Epithelial cell of proximal tubule (primary cell): Measurements from ENCODE around the gene MRS2. TPM values are rescaled to one million over a fixed set of nuclear protein-coding genes. Genes with fewer than 3 reads are reported as not detected.

ENCODE experiments used
- DNase-seq: peaks from one replicate; pipeline ENCODE4 v3.0.0-alpha.2; 2011; ENCODE audit warnings: low read depth
- H3K4me3 ChIP-seq: 2 replicates; pipeline ENCODE4 v1.5.1; 2011; ENCODE audit warnings: low read depth, mild to moderate bottlenecking, low read length
- total RNA-seq: library from RNA; depleted of rRNA; stranded (reverse); fragments of >200 nt; gene quantifications from 2 replicates; pipeline ENCODE4 v1.2.3, GENCODE V29; 2015
- TF ChIP-seq, protein P1 (sequence below): conservative IDR thresholded peaks from 2 replicates; pipeline ENCODE4 v1.5.1; 2012; ENCODE audit warnings: low read depth, mild to moderate bottlenecking, low read length

MRS2 gene
- total RNA-seq, 1 donor from 2014 or later = 38.3 TPM

DNA sequence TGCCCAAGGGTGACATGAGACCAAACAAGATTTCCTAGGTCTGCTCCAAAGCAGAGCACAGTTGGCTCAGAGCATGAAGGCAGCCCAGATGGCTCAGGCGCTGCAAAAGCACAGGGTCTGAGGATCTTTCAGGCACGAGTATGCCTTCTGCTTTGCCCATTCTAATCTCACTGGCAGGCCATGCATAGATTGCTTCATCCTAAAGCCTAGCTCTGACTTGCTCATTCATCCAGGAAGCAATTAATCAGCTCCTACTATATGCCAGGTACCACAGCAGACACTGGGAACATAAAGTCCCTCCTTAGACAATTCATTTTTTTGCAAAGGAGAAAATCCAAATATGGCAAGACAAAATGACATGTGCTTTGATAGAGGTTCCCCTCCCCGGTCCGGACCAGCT is 55.4 kb downstream of the MRS2 start:
- H3K4me3 ChIP-seq = no peak overlapping the region
- DNase-seq = no peak
- TF ChIP-seq, protein P1, sequence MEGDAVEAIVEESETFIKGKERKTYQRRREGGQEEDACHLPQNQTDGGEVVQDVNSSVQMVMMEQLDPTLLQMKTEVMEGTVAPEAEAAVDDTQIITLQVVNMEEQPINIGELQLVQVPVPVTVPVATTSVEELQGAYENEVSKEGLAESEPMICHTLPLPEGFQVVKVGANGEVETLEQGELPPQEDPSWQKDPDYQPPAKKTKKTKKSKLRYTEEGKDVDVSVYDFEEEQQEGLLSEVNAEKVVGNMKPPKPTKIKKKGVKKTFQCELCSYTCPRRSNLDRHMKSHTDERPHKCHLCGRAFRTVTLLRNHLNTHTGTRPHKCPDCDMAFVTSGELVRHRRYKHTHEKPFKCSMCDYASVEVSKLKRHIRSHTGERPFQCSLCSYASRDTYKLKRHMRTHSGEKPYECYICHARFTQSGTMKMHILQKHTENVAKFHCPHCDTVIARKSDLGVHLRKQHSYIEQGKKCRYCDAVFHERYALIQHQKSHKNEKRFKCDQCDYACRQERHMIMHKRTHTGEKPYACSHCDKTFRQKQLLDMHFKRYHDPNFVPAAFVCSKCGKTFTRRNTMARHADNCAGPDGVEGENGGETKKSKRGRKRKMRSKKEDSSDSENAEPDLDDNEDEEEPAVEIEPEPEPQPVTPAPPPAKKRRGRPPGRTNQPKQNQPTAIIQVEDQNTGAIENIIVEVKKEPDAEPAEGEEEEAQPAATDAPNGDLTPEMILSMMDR = no peak

DNA sequence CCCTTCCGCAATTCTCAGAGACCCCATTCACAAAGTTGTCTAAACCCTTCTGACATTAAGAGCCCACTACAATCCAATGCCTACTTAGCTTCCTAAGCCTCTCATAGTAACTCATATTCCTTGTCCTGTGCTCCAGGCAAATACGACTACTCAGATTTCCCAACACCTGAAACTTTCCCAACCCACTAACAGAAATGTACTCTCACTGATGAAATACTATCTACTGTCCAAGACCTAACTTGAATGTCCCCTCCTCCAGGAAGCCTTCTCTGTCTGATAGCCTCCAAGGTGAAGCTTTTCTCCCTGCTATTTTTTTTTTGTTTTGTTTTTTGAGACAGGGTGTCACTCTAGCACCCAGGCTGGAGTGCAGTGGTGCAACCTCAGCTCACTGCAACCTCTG is 56.2 kb downstream of the MRS2 start:
- TF ChIP-seq, protein P1 = no peak
- DNase-seq = no peak
- no peak overlapping the region for H3K4me3 ChIP-seq

DNA sequence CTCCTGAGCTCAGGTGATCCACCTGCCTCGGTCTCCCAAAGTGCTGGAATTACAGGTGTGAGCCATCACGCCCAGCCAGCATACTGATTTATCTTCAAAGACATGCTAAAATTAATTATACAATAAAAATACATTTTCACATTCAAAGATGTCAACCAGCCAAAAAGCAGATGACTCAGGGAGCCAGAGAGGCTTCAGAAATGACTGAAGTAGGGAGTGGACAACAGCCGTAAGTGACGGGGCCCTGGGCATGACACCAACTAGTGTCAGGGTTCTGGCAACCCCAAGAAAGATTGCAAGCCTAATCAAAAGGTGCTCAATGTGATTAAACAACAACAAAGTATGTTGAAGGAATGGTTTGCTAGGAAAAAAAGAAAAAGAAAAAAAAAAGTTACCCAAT is 58.2 kb downstream of the MRS2 start:
- no peak overlapping the region for H3K4me3 ChIP-seq
- no peak for DNase-seq
- TF ChIP-seq, protein P1 = no peak

DNA sequence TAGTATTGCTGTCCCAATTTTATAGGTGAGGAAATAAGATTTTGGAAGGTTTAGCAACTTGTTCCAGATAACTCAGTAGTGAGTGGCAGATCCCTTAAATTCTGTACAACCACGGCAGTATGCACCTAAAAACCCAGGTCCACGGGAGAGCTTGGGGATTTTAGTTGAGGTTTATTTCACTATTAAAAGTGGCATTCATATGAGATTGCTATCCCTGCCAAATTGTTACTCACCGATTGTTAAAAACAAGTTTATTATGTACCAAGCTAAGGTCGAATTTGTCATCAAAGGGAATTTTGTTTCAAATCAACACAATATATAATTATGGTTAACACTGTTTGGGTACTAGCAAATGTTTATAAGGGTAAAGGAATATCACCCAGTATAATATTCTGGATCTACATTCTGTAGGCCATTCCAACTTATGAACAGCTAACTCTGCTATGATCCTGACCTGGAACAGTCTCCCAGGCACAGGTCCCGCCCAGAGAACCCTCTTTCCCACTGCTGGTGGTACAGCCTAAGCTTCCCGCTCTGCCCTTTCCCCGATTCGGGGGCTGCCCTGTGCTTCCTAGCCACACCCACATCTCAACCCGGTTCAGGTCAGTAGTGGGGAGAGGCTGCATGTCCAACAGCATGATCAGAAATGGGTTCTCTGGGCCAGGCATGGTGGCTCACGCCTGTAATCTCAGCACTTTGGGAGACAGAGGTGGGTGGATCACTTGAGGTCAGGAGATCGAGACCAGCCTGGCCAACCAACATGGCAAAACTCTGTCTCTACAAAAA is 61.7 kb downstream of the MRS2 start:
- TF ChIP-seq, protein P1 = no peak
- no peak overlapping the region for H3K4me3 ChIP-seq
- no peak for DNase-seq

DNA sequence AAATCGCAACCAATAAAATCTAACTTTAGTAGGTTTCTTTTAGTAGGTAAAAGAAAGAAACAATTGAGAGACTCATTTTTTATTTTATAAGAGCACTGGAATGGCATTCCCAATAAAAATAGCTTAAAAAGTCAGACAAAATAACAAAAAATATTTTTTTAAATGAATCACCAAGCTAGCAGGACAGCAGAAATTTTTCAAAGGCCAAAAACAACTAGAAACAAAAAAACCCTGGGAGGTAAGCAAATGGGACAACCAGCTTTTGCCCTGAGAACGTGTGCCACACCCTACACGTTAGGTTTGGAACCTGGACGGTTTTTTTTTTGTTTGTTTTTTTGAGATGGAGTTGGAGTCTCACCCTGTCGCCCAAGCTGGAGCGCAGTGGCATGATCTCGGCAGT is 67.1 kb downstream of the MRS2 start:
- DNase-seq = no peak
- H3K4me3 ChIP-seq = no peak overlapping the region
- TF ChIP-seq, protein P1 = no peak

DNA sequence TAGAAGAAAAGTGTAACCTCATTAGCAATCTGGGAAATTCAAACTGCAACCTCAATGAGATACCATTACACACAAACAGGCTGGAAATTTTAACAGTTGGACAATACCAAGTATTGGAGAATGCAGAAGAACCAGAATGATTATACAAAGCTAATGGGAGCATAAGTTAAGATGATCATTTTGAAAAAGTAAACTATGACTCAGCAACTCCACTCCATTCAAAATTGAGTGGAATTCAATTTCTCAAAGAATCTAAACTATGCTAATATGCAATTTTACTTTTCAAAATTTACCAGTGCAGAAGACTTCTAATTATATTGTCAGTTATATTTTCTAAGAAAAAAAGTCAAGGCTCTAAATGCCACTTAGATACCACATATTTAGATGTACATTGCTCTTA is 69.4 kb downstream of the MRS2 start:
- DNase-seq = no peak
- no peak overlapping the region for H3K4me3 ChIP-seq
- TF ChIP-seq, protein P1 = no peak

Other genes with a start within 250 kb of the MRS2 start
- 112 and 142 TPM in 2 replicates for gene DCDC2, start 44.9 kb upstream of the MRS2 start, total RNA-seq
- 0.51 and 0.75 TPM in 2 replicates for gene GPLD1, start 86.6 kb downstream of the MRS2 start, total RNA-seq
- gene ALDH5A1, start 92.0 kb downstream of the MRS2 start, total RNA-seq = 1.9 and 4.6 TPM in 2 replicates
- gene KIAA0319, start 243.3 kb downstream of the MRS2 start, total RNA-seq = 0.07 and 0.17 TPM in 2 replicates